Stomach (tissue), 9 donors: ENCODE results near the gene GALNT13. TPM values are rescaled to one million over a fixed set of nuclear protein-coding genes. Genes with fewer than 3 reads are reported as not detected.

ENCODE experiments used
- DNase-seq, 2 donors: peaks; one replicate each; pipeline versions ENCODE4 v3.0.0 to v3.0.0-alpha.2; 2013 to 2019
- H3K27ac ChIP-seq, 5 donors: fragments of 200-600 bp in 4 of 5; sonication (generic) in 4 of 5; one replicate each; pipeline ENCODE4 v1.5.1; 2013 to 2019; ENCODE audit warnings: mild to moderate bottlenecking in 1 of 5, moderate library complexity in 1 of 5
- H3K27me3 ChIP-seq, 3 donors: fragments of 200-600 bp; sonication (generic); one replicate each; pipeline ENCODE4 v1.5.1; 2017 to 2019; ENCODE audit warnings: mixed run types in 1 of 3
- H3K36me3 ChIP-seq, 4 donors: fragments of 200-600 bp; sonication (generic); 1 replicate in 3 of 4; 2 replicates in 1 of 4; pipeline ENCODE4 v1.5.1; 2016 to 2019
- H3K4me1 ChIP-seq, 4 donors: fragments of 200-600 bp; sonication (generic); one replicate each; pipeline ENCODE4 v1.5.1; 2016 to 2019
- H3K4me3 ChIP-seq, 4 donors: fragments of 200-600 bp; sonication (generic) in 3 of 4; one replicate each; pipeline ENCODE4 v1.5.1; 2016 to 2019; ENCODE audit warnings: mild to moderate bottlenecking in 1 of 4
- H3K9me3 ChIP-seq, 4 donors: fragments of 200-600 bp; sonication (generic); one replicate each; pipeline ENCODE4 v1.5.1; 2016 to 2019
- EP300 ChIP-seq: sonication (generic); formaldehyde crosslinking; IDR thresholded peaks from one replicate; pipeline ENCODE4 v1.6.1; 2017; ENCODE audit warnings: antibody characterized with exemption
- POLR2A ChIP-seq, 4 donors: fragments of 450-650 bp; IDR thresholded peaks; one replicate each; pipeline ENCODE4 v1.6.1; 2016; ENCODE audit warnings: antibody characterized with exemption in 4 of 4, control low read depth in 2 of 4, mild to moderate bottlenecking in 1 of 4, moderate library complexity in 1 of 4
- POLR2AphosphoS5 ChIP-seq, 3 donors: sonication (generic); formaldehyde crosslinking; IDR thresholded peaks; one replicate each; pipeline ENCODE4 v1.6.1; 2016; ENCODE audit warnings: antibody characterized with exemption in 3 of 3
- WGBS, 5 donors: extraction: QIAGEN DNeasy Blood & Tissue Kit in 3 of 5; methylation state at CpG; one replicate each; pipeline versions ENCODE4 v1.1.5 to v1.1.7; 2013 to 2018; 5-methylcytosine and 5-hydroxymethylcytosine counted together
- intact Hi-C: fragments of 100-400 bp; cut with DNase I; formaldehyde crosslinking; loops from one replicate; pipeline ENCODE4 v1.15.1; 2023; ENCODE audit warnings: low total_unique reads
- polyA plus RNA-seq, 3 donors: library from polyadenylated mRNA; stranded (reverse); fragments of 200-250 nt; gene quantifications; one replicate each; pipeline ENCODE4 v1.2.3, GENCODE V29; 2013
- total RNA-seq, 5 donors: library from RNA; depleted of rRNA; stranded (reverse); fragments of >200 nt; gene quantifications; one replicate each; pipeline versions ENCODE4 v1.1.0 to v1.2.3, GENCODE V29; 2014 to 2016
- TF ChIP-seq, protein P1 (sequence below), 7 experiments: fragments of 450-650 bp in 4 of 7; fragments of 200-600 bp in 3 of 7; sonication (generic) in 3 of 7; IDR thresholded peaks; one replicate each; pipeline ENCODE4 v1.5.1; 2016 to 2019; ENCODE audit warnings: antibody characterized with exemption in 7 of 7, control low read depth in 2 of 7, mild to moderate bottlenecking in 1 of 7
- donor health status: healthy with polysubstance abuse.
- donor health status: Bipolar disorder and iron deficiency.
- donor health status: healthy.

The GALNT13 gene
- total and polyA plus RNA-seq, 8 donors, result 0.15 to 6.2 (median 0.72) TPM; not detected in 3

DNA sequence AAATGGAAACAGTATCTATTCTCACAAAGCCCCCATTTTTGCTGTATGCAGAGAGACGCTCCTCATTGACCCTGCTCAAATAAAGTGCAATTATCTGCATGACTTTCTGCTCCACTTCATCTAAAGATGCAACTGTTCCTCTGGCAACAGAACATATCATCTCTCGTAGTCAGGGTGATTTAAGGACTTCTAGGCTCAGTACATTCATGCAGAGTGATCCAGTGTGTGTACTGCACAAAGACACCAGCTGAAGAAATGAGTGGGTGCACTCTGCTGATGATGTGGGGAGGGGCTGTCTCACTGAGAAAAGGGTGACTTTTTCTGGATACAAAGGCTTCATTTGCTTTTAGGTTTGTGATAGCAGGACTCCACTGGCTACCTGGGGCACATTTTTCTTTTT, 355.2 kb downstream of the GALNT13 start:
- no peak overlapping the region for H3K27ac ChIP-seq
- intact Hi-C loops, result no loop called here
- no peak for TF ChIP-seq EP300
- TF ChIP-seq, protein P1, sequence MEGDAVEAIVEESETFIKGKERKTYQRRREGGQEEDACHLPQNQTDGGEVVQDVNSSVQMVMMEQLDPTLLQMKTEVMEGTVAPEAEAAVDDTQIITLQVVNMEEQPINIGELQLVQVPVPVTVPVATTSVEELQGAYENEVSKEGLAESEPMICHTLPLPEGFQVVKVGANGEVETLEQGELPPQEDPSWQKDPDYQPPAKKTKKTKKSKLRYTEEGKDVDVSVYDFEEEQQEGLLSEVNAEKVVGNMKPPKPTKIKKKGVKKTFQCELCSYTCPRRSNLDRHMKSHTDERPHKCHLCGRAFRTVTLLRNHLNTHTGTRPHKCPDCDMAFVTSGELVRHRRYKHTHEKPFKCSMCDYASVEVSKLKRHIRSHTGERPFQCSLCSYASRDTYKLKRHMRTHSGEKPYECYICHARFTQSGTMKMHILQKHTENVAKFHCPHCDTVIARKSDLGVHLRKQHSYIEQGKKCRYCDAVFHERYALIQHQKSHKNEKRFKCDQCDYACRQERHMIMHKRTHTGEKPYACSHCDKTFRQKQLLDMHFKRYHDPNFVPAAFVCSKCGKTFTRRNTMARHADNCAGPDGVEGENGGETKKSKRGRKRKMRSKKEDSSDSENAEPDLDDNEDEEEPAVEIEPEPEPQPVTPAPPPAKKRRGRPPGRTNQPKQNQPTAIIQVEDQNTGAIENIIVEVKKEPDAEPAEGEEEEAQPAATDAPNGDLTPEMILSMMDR (IDR thresholded peaks at IDR 0.05), result no peak
- no peak for TF ChIP-seq POLR2A (IDR thresholded peaks at IDR 0.05)
- no peak for TF ChIP-seq POLR2AphosphoS5 (IDR thresholded peaks at IDR 0.05)
- DNase-seq, result peak in 1 of 2 donors; percentile 6
- no peaks in the 10 kb centered on the region for H3K36me3 ChIP-seq
- WGBS, 5 donors, result 51 to 71% (median 64%) methylated on average over 2 of the region's 2 CpGs
- H3K9me3 ChIP-seq, result no peaks in the 10 kb centered on the region
- H3K27me3 ChIP-seq, result no peaks in the 10 kb centered on the region
- no peaks in the 10 kb centered on the region for H3K4me1 ChIP-seq
- no peak overlapping the region for H3K4me3 ChIP-seq

DNA sequence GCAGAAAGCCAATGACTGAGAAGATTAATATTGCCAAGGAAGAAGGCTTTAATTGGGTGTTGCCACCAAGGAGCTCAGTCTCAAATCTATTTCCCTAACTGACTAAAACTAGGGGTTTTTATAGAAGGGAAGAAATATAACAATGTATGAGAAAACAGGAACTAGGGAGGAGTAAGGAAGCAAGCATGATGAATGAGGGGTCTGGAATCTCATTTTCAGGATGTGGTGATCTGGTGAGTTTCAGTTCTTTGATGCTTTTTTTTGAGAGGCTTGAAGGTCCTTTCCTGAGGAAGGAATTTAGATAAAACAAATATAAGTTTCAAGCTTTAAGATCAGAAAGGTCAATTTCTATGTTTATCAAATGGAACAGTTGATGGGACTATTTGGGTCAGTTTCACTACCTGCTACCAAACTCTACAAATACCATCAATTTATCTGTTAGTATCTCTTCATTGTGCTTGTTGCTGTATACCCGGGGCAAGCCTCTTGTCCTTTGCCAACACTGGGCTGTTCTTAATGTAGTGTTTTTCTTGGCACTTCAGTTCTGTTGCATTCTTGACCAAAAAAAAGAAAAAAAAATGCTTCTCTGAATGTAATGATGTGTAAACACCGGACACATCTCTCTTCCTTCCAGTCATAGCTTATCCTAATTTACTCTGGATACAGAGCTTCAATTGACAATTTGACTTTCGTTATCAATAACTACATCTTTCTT, 357.0 kb downstream of the GALNT13 start:
- Histone ChIP-seq H3K4me1 (no peaks in the 10 kb centered on the region), H3K9me3 (no peaks in the 10 kb centered on the region), H3K27ac (no peak overlapping the region), H3K4me3 (no peak overlapping the region), H3K27me3 (no peaks in the 10 kb centered on the region), H3K36me3 (no peaks in the 10 kb centered on the region)
- intact Hi-C loops, result no loop called here
- 61 to 84% (median 76%) methylated on average over 3 of the region's 3 CpGs for WGBS, 5 donors
- no peak for DNase-seq
- TF ChIP-seq EP300, result no peak
- TF ChIP-seq POLR2AphosphoS5 (IDR thresholded peaks at IDR 0.05), result no peak
- TF ChIP-seq POLR2A (IDR thresholded peaks at IDR 0.05), result no peak
- TF ChIP-seq, protein P1 (IDR thresholded peaks at IDR 0.05), result no peak

DNA sequence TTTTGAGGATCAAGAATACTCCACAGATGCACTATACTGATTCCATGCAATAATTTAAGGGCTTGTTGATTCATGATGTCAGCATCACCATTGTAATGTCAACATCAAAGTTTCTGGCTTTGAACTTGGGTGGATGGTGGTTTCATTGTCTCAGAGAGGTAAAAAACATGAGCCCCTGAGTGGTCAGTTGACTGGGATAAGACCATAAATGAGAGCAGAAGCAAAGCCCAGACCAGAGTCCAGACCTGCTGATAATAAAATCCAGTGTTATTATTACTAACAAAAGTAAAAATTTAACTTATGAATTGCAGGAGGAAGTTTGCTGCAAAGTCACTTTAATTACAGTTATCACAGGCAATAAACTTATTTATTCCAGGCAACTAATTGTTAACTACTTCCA, 358.2 kb downstream of the GALNT13 start:
- no peaks in the 10 kb centered on the region for H3K9me3 ChIP-seq
- no peak for DNase-seq
- no peak for TF ChIP-seq POLR2A (IDR thresholded peaks at IDR 0.05)
- TF ChIP-seq POLR2AphosphoS5 (IDR thresholded peaks at IDR 0.05), result no peak
- no peak for TF ChIP-seq EP300
- TF ChIP-seq, protein P1 (IDR thresholded peaks at IDR 0.05), result no peak
- intact Hi-C loops, result no loop called here
- no peaks in the 10 kb centered on the region for H3K27me3 ChIP-seq
- no peak overlapping the region for H3K4me3 ChIP-seq
- H3K4me1 ChIP-seq, result no peaks in the 10 kb centered on the region
- no peaks in the 10 kb centered on the region for H3K36me3 ChIP-seq
- H3K27ac ChIP-seq, result no peak overlapping the region

DNA sequence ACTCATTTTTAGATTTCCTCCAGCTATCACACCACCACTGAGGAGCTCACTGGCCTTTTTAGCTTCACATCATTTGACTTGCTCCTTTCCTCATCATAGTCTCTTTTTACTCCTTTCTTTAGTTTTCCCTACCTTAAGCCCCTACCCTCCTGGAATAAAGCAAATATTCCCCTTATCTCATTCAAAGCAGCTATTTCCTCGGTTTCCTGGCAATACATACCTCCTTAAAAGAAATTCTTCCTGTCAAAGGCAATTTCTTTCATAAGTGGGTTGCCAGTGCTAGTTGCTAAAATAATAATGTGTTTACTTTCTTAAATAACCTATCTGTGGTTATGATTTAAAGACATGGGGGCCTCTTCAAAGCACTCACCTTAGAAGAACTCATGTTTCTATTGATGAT, 359.3 kb downstream of the GALNT13 start:
- no peaks in the 10 kb centered on the region for H3K36me3 ChIP-seq
- TF ChIP-seq POLR2AphosphoS5 (IDR thresholded peaks at IDR 0.05) (no peak), EP300 (no peak), POLR2A (IDR thresholded peaks at IDR 0.05) (no peak)
- TF ChIP-seq, protein P1 (IDR thresholded peaks at IDR 0.05), result no peak
- no peaks in the 10 kb centered on the region for H3K27me3 ChIP-seq
- 13 to 32% (median 23%) methylated on average over 1 of the region's 1 CpG for WGBS, 5 donors
- H3K27ac ChIP-seq, result no peak overlapping the region
- intact Hi-C loops, result no loop called here
- H3K4me1 ChIP-seq, result no peaks in the 10 kb centered on the region
- H3K4me3 ChIP-seq, result no peak overlapping the region
- H3K9me3 ChIP-seq, result no peaks in the 10 kb centered on the region
- no peak for DNase-seq
